Thyroid gland (tissue), 4 donors: ENCODE results near the gene IZUMO4. TPM values are rescaled to one million over a fixed set of nuclear protein-coding genes. Genes with fewer than 3 reads are reported as not detected.
"Not testable (repeated sequence)": the region's sequence is repeated elsewhere in the genome, so short reads cannot be mapped to it uniquely, and the experiment has no call there.

ENCODE experiments used
- DNase-seq, 2 donors: peaks; one replicate each; pipeline ENCODE4 v3.0.0-alpha.2; 2019
- H3K27ac ChIP-seq, 3 donors: fragments of 200-600 bp; sonication (generic); 1 replicate in 2 of 3; 2 replicates in 1 of 3; pipeline ENCODE4 v1.5.1; 2016 to 2019; ENCODE audit warnings: mild to moderate bottlenecking in 1 of 3, moderate library complexity in 1 of 3
- H3K27me3 ChIP-seq: fragments of 200-600 bp; sonication (generic); one replicate; pipeline ENCODE4 v1.5.1; 2019
- H3K36me3 ChIP-seq, 2 donors: fragments of 200-600 bp; sonication (generic); one replicate each; pipeline ENCODE4 v1.5.1; 2016 to 2019
- H3K4me1 ChIP-seq, 2 donors: fragments of 200-600 bp; sonication (generic); one replicate each; pipeline ENCODE4 v1.5.1; 2017 to 2019
- H3K4me3 ChIP-seq, 3 donors: fragments of 200-600 bp; sonication (generic); replicated peaks in 1 of 3; 1 replicate in 2 of 3; 2 replicates in 1 of 3; pipeline ENCODE4 v1.5.1; 2016; ENCODE audit warnings: mild to moderate bottlenecking in 1 of 3
- H3K9me3 ChIP-seq: fragments of 200-600 bp; sonication (generic); one replicate; pipeline ENCODE4 v1.5.1; 2017
- POLR2A ChIP-seq, 2 donors: fragments of 450-650 bp; IDR thresholded peaks; one replicate each; pipeline ENCODE4 v1.6.1; 2017; ENCODE audit warnings: antibody characterized with exemption in 2 of 2, mild to moderate bottlenecking in 2 of 2, moderate library complexity in 1 of 2
- WGBS, 2 donors: methylation state at CpG; one replicate each; pipeline ENCODE4 v1.1.5; 2017; 5-methylcytosine and 5-hydroxymethylcytosine counted together
- intact Hi-C: fragments of 100-400 bp; cut with DNase I; formaldehyde crosslinking; loops from one replicate; pipeline ENCODE4 v1.15.1; 2023
- total RNA-seq, 4 donors: library from RNA; depleted of rRNA; stranded (reverse); fragments of >200 nt; gene quantifications; one replicate each; pipeline ENCODE4 v1.2.3, GENCODE V29; 2016
- TF ChIP-seq, protein P1 (sequence below), 6 experiments: fragments of 200-600 bp in 3 of 6; fragments of 450-650 bp in 3 of 6; sonication (generic) in 3 of 6; IDR thresholded peaks; one replicate each; pipeline ENCODE4 v1.5.1; 2016 to 2019; ENCODE audit warnings: antibody characterized with exemption in 6 of 6, mild to moderate bottlenecking in 2 of 6, inconsistent platforms in 1 of 6, moderate library complexity in 1 of 6

Gene IZUMO4
- total RNA-seq, 4 donors from 2014 or later: 1.1 to 4.2 (median 2.9) TPM

DNA sequence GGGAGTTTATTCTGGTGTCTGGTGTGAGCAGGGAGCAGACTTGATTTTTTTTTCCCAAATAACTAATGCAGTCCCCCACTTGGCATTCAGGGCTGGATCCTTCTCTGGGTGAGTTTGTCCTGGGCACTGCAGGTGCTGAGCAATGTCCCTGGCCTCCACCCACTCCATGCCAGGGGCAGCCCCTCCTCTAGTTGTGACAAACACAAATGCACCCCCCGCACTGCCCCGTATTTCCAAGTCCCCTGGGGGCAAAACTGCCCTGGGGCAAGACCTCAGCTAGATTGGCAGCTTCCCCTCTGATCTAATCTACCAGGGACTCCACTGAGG is 7.0 kb upstream of the IZUMO4 start:
- peaks cover 12 to 51% of the 10 kb centered on the region in 2 donors for H3K4me1 ChIP-seq
- no peaks in the 10 kb centered on the region for H3K36me3 ChIP-seq
- intact Hi-C loops: no loop called here
- no peak overlapping the region for H3K27ac ChIP-seq
- H3K9me3 ChIP-seq: no peaks in the 10 kb centered on the region
- 79% methylated on average over 2 of the region's 2 CpGs; no CpG with 5 or more reads in 1 of the 2 donors for WGBS, 2 donors
- no peak overlapping the region for H3K4me3 ChIP-seq
- no peak for TF ChIP-seq POLR2A (IDR thresholded peaks at IDR 0.05)
- TF ChIP-seq, protein P1, sequence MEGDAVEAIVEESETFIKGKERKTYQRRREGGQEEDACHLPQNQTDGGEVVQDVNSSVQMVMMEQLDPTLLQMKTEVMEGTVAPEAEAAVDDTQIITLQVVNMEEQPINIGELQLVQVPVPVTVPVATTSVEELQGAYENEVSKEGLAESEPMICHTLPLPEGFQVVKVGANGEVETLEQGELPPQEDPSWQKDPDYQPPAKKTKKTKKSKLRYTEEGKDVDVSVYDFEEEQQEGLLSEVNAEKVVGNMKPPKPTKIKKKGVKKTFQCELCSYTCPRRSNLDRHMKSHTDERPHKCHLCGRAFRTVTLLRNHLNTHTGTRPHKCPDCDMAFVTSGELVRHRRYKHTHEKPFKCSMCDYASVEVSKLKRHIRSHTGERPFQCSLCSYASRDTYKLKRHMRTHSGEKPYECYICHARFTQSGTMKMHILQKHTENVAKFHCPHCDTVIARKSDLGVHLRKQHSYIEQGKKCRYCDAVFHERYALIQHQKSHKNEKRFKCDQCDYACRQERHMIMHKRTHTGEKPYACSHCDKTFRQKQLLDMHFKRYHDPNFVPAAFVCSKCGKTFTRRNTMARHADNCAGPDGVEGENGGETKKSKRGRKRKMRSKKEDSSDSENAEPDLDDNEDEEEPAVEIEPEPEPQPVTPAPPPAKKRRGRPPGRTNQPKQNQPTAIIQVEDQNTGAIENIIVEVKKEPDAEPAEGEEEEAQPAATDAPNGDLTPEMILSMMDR (IDR thresholded peaks at IDR 0.05): no peak
- no peaks in the 10 kb centered on the region for H3K27me3 ChIP-seq
- no peak for DNase-seq

DNA sequence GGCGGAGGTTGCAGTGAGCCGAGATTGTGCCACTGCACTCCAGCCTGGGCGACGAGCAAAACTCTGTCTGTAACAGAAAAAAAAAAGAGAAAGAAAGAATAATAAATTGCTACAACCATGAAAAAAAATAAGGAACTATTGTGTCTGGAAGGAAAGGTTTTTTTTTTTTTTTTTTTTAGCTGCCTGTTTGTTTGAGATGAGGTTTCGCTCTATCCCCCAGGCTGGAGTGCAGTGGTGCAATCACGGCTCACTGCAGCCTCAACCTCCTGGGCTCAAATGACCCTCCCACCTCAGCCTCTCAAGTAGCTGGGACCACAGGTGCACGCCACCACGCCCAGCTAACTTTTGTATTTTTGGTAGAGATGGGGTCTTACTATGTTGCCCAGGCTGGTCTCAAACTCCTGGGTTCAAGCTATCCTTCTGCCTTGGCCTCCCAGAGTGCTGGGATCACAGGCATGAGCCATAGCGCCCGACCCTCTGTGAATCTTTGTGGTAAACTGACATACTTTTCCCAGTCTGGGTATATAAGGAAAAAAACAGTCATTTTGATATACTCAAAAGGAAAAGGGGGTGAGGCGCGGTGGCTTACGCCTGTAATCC is 4.7 kb upstream of the IZUMO4 start:
- H3K9me3 ChIP-seq, H3K27me3 ChIP-seq, H3K4me3 ChIP-seq, H3K36me3 ChIP-seq, DNase-seq, intact Hi-C loops: not testable (repeated sequence)
- WGBS, 2 donors: 94 to 95% methylated on average over 13 of the region's 13 CpGs
- peaks cover 21 to 40% of the 10 kb centered on the region in 2 donors for H3K4me1 ChIP-seq
- peak overlapping the region in 1 of 3 donors; percentile 28 for H3K27ac ChIP-seq

DNA sequence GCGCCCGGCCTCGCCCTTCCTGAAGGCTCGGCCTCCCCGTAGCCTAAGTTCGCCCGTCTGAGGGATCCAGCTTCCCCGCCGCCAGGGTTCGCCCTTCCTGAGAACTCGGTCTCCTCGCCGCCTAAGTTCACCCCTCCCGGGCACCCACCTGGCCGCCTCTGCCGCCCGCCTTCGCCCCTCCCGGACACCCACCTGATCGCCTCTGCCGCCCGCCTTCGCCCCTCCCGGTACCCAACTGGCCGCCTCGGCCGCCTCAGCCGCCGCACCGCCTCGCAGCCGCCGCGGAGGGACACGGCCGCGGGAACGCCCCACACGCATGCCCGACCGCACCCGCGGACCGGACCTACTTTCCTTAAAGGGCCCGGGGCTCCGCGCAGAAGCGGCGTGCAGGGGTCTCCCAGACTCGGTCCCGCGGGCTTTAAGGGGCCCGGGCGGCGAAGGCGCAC is 658 bp upstream of the IZUMO4 start, which contains the start of gene MOB3A:
TSS of gene MOB3A (minus strand) at position 293 of the 446 bp plus-strand sequence. CDS start 17,766 bp downstream, outside the sequence.
- no peaks in the 10 kb centered on the region for H3K9me3 ChIP-seq
- peak within 1 kb of the TSS; percentile 95 to 99 (median 97) for H3K27ac ChIP-seq
- peak within 1 kb of the TSS; percentile 70 to 89 (median 83) for H3K4me3 ChIP-seq
- peaks cover 19 to 21% of the 10 kb centered on the region in 2 donors for H3K4me1 ChIP-seq
- peak in 1 of 2 donors; percentile 65 for TF ChIP-seq POLR2A (IDR thresholded peaks at IDR 0.05)
- TF ChIP-seq, protein P1 (IDR thresholded peaks at IDR 0.05): peak in 4 of 6 experiments; percentile 34 to 59 (median 52)
- H3K36me3 ChIP-seq: peaks cover 17 to 19% of the 10 kb centered on the region in 2 donors
- intact Hi-C loops: no loop called here
- WGBS, 2 donors: 0 to 1% methylated on average over 5 to 30 of the region's 56 CpGs
- H3K27me3 ChIP-seq: no peaks in the 10 kb centered on the region
- peak; percentile 88 to 90 for DNase-seq

DNA sequence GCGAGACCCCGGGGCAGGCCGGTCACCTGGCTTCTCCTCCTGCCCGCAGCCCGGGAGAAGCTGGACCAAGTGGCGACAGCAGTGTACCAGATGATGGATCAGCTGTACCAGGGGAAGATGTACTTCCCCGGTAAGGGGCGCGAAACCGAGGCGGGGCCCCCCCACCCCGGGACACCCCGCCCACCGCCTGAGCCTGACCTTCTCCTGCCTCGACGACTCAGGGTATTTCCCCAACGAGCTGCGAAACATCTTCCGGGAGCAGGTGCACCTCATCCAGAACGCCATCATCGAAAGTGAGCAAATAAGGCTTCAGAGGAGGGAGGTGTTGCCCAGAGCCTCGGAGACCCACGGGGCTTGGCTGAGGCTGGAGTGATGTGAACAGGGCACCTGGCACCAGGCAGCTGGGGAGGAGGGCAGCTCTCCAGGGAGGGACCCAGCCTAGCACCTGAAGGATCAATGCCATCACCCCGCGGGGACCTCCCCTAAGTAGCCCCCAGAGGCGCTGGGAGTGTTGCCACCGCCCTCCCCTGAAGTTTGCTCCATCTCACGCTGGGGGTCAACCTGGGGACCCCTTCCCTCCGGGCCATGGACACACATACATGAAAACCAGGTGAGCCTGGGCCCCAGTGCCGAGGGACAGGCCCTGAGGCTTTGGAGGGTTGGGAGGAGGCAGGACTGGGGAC is 629 bp downstream of the IZUMO4 start:
- peaks cover 11 to 16% of the 10 kb centered on the region in 2 donors for H3K4me1 ChIP-seq
- no peak for DNase-seq
- intact Hi-C loops: no loop called here
- H3K27ac ChIP-seq: no peak overlapping the region
- peaks cover 28 to 29% of the 10 kb centered on the region in 2 donors for H3K36me3 ChIP-seq
- H3K9me3 ChIP-seq: no peaks in the 10 kb centered on the region
- 26 to 36% methylated on average over 9 to 23 of the region's 30 CpGs for WGBS, 2 donors
- H3K27me3 ChIP-seq: no peaks in the 10 kb centered on the region
- no peak for TF ChIP-seq POLR2A (IDR thresholded peaks at IDR 0.05)
- TF ChIP-seq, protein P1 (IDR thresholded peaks at IDR 0.05): no peak
- H3K4me3 ChIP-seq: peak overlapping the region in 1 of 3 donors; percentile 38

DNA sequence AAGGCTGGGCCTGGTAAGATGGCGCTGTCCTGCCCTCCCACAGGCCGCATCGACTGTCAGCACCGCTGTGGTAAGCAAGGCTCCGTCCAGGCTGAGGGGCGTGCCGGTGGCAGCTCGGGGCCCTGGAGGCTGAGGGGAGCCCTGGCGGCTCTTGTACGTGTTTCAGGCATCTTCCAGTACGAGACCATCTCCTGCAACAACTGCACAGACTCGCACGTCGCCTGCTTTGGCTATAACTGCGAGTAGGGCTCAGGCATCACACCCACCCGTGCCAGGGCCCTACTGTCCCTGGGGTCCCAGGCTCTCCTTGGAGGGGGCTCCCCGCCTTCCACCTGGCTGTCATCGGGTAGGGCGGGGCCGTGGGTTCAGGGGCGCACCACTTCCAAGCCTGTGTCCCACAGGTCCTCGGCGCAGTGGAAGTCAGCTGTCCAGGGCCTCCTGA is 1.2 kb downstream of the IZUMO4 start:
- intact Hi-C loops: no loop called here
- H3K27ac ChIP-seq: no peak overlapping the region
- H3K4me3 ChIP-seq: no peak overlapping the region
- peaks cover 11 to 16% of the 10 kb centered on the region in 2 donors for H3K4me1 ChIP-seq
- peaks cover 28 to 29% of the 10 kb centered on the region in 2 donors for H3K36me3 ChIP-seq
- TF ChIP-seq, protein P1 (IDR thresholded peaks at IDR 0.05): no peak
- no peak for TF ChIP-seq POLR2A (IDR thresholded peaks at IDR 0.05)
- no peaks in the 10 kb centered on the region for H3K9me3 ChIP-seq
- DNase-seq: no peak
- WGBS, 2 donors: 87 to 96% methylated on average over 13 to 22 of the region's 23 CpGs
- no peaks in the 10 kb centered on the region for H3K27me3 ChIP-seq
